ENCODE measurements around the gene CFL1. TPM values are rescaled to one million over a fixed set of nuclear protein-coding genes. Genes with fewer than 3 reads are reported as not detected.

Gene CFL1
- total RNA-seq, 1 experiment from 2014 or later = 364 TPM

GRCh38 chr11:65870706-65871681 lies 13.0 kb upstream of the CFL1 start:
- DNase-seq (ENCODE audit: extremely low read depth, low read depth) = no peak

DNA sequence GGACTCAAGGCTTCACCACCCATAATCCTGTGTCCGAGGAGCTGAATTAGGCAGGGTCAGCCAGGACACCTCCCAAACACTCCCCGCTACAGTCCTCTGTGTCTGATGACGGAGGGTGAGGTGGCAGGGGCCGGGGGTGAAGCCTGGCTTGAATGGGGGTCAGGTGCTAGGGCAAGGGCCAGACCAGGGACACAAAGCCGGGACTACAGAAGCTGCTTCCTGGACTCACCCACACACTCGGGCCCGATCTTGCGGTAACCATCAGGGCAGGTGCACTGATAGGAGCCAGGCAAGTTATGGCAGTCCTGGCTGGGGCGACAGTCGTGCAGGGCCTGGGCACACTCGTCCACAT lies 12.3 kb upstream of the CFL1 start:
- DNase-seq (ENCODE audit: extremely low read depth, low read depth) = no peak

GRCh38 chr11:65869643-65870306 lies 11.8 kb upstream of the CFL1 start:
- DNase-seq (ENCODE audit: extremely low read depth, low read depth) = no peak

DNA sequence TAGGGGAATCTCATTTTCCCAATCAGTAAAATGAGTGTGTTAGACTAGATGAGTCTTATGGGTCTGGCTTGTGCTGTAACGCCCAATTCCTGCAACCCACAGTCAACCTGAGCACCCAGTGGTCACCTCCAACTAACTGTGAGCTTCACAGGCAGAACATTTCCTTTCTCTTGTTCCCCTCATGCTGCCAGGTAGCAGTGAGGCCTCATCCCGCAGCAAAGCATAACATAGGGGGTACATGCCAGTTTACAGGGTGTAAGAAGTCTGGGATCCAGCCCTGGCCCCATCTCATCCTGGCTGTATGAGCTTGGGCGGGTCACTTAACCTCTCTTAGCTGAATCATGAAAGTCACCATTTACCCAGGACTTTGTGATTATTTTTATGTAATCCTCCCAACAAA lies 10.9 kb upstream of the CFL1 start:
- no peak for DNase-seq (ENCODE audit: extremely low read depth, low read depth)

- DNase-seq (ENCODE audit: extremely low read depth, low read depth) = no peak
These were observed 10.2 kb upstream of the CFL1 start for GRCh38 chr11:65868076-65868667.

GRCh38 chr11:65867284-65868071 lies 9.5 kb upstream of the CFL1 start:
- no peak for DNase-seq (ENCODE audit: extremely low read depth, low read depth)

DNA sequence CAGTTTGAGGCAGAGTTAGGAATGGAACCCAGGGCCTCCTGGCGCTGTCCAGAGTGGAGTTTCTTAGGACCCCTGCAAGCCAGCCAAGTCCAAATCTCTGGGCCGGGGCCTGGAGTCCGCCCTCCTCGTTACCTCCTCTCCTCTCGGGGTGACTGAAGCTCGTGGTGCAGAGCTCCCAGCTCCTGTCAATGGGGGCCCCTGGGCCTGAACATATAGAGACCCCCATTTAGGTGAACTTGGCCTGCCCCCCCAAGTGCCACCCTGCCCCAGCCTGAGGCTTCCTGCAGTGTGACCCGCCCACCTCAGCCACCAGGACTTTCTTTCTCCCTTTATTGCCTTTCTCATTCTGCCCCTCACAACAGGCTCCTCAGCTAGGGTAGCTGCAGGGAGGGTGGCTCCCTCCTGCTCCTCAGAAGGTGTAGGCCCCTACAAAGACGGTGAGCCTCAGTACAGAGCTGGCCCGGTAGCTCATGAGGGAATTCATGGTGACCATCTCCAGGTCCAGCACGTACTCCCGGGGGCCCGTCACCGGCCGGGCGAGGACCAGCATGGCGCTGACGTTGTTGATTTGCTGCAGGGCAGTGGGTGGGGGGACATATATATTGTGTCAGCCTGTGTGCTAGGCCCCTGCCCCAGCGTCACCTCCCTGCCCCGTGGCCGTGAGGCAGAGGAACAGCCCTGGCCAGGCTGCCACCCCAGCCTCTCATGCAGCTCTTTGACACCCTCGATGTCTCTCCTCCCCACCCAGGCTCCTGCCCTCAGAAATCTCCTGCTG lies 8.7 kb upstream of the CFL1 start:
- DNase-seq (ENCODE audit: extremely low read depth, low read depth) = no peak

GRCh38 chr11:65865550-65866172 lies 7.7 kb upstream of the CFL1 start:
- DNase-seq (ENCODE audit: extremely low read depth, low read depth) = no peak

GRCh38 chr11:65864706-65865471 lies 6.9 kb upstream of the CFL1 start:
- DNase-seq (ENCODE audit: extremely low read depth, low read depth) = no peak

DNA sequence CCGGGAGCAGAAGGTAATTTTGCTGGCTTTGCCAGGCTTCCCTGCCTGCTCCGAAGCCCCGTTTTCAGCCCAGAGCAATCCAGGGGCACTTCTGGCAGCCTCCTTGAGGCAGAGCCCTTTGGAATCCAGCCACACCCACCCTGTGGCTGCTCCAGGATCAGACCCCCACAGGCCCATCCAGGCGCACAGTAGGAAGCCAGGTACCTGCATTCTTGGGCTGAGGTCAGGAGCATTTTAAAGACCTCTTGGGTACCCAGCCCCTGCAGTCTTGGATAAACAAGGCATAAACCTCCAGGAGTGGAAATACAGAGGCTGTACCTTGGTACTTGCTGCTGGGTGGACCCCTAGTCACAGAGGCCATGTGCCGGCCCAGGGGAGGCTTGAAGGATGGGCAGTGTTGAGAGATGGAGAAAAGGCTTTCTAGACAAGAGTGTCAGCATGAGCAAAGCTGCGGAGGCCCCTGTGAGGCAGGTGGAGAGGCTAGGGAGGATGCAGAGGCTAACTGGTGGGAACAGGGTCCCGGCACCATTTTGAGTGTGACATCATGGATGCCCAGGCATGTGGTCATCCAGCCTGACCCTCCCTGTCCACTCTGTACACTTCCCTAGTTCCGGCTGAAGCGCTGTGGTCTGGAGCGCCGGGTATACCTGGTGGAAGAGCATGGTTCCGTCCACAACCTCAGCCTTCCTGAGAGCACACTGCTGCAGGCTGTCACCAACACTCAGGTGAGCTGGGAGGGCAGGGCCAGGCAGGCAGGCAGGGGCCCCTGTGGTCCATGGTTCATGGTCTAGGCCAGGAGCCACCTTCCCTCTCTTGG lies 6.1 kb upstream of the CFL1 start:
- DNase-seq (ENCODE audit: extremely low read depth, low read depth) = no peak

GRCh38 chr11:65862941-65863888 lies 5.2 kb upstream of the CFL1 start:
- no peak for DNase-seq (ENCODE audit: extremely low read depth, low read depth)

- DNase-seq (ENCODE audit: extremely low read depth, low read depth) = no peak
These were observed 4.3 kb upstream of the CFL1 start for GRCh38 chr11:65862191-65862735.

DNA sequence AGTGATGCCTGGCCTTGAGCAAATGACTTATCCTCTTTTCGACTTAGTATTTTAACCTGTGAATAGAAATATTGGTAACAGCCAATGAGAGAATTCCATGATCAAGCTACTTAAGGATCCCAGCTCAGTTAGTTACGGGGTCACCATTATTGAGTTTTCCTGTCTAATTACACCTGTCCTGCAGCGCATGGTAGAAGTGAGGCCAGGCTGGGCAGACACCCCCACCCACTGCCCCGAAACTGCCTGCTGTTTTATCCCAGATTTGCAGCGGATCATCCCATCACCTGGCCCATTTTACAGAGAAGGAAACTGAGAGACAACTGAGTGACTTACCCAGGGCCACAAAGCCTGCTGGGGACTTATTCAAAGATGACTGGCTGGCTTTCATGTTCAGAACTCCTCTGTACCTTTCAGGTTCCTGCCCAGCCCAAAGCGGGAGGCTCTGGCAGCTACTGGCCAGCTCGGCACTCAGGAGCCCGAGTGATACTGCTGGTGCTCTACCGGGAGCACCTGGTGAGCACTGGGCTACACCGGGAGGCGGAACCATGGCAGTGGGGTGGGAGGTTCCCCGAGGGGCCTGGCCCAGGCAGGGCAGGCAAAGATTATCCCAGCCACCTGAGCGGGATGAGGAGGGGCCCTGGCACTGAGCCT lies 3.7 kb upstream of the CFL1 start:
- no peak for DNase-seq (ENCODE audit: extremely low read depth, low read depth)

GRCh38 chr11:65861165-65861505 lies 3.2 kb upstream of the CFL1 start:
- no peak for DNase-seq (ENCODE audit: extremely low read depth, low read depth)

GRCh38 chr11:65860278-65861164 lies 2.5 kb upstream of the CFL1 start, which contains the start of gene MUS81:
Gene MUS81 (plus strand): TSS chr11:65860433. CDS start chr11:65860754, 321 bp downstream.
- DNase-seq (ENCODE audit: extremely low read depth, low read depth) = peak; percentile 89

All from NCI-H460 (cell line).